Measurements from ENCODE around the gene SEC22C. TPM values are rescaled to one million over a fixed set of nuclear protein-coding genes. Genes with fewer than 3 reads are reported as not detected.
"Not testable (repeated sequence)": the region's sequence is repeated elsewhere in the genome, so short reads cannot be mapped to it uniquely, and the experiment has no call there.

Gene SEC22C
- total RNA-seq, 2 donors from 2014 or later, result 17.1 to 17.5 TPM

DNA sequence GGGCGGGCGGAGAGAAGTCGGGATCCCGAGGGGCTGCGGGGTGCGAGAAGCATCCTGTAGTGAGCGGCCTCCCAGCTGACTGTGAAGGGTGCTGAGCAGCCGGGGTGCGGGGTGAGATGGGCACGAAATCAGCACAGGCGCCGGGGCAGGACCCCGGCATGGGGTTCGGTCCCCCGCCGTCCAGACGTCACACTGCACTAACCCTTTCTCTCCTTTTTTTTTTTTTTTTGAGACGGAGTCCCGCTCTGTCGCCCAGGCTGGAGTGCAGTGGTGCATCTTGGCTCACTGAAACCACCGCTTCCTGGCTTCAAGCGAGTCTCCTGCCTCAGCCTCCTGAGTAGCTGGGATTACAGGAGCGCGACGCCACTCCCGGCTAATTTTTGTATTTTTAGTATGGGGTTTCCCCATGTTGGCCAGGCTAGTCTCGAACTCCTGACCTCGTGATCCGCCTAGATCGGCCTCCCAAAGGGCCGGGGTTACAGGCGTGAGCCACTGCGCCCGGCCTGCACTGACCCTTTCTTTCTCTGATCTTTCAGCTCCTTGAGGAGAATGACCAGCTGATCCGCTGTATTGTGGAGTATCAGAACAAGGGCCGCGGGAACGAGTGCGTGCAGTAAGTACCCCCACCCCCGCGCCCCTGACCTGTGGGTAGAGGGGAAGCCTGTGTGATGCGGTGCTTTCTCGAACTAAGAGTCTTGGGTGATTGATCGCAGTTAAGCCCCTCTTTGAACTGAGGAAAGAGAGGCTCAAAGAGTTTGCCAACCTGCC is 9.4 kb upstream of the SEC22C start:
- H3K9ac ChIP-seq (ENCODE audit: low read depth in 2 of 2, low read length in 2 of 2), result peak overlapping the region; percentile 70 to 73
- DNase-seq, result no peak
- peak overlapping the region; percentile 75 for H3K27ac ChIP-seq
- H3K27me3 ChIP-seq, result no peaks in the 10 kb centered on the region
- H3K9me3 ChIP-seq, result no peaks in the 10 kb centered on the region
- no peaks in the 10 kb centered on the region for H3K36me3 ChIP-seq
- TF ChIP-seq, protein P1, sequence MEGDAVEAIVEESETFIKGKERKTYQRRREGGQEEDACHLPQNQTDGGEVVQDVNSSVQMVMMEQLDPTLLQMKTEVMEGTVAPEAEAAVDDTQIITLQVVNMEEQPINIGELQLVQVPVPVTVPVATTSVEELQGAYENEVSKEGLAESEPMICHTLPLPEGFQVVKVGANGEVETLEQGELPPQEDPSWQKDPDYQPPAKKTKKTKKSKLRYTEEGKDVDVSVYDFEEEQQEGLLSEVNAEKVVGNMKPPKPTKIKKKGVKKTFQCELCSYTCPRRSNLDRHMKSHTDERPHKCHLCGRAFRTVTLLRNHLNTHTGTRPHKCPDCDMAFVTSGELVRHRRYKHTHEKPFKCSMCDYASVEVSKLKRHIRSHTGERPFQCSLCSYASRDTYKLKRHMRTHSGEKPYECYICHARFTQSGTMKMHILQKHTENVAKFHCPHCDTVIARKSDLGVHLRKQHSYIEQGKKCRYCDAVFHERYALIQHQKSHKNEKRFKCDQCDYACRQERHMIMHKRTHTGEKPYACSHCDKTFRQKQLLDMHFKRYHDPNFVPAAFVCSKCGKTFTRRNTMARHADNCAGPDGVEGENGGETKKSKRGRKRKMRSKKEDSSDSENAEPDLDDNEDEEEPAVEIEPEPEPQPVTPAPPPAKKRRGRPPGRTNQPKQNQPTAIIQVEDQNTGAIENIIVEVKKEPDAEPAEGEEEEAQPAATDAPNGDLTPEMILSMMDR (IDR thresholded peaks at IDR 0.05), result no peak
- H3K4me1 ChIP-seq, result peaks cover 5% of the 10 kb centered on the region
- intact Hi-C loops (cut with DNase I), result no loop called here
- H3K4me3 ChIP-seq, result peak overlapping the region; percentile 75

DNA sequence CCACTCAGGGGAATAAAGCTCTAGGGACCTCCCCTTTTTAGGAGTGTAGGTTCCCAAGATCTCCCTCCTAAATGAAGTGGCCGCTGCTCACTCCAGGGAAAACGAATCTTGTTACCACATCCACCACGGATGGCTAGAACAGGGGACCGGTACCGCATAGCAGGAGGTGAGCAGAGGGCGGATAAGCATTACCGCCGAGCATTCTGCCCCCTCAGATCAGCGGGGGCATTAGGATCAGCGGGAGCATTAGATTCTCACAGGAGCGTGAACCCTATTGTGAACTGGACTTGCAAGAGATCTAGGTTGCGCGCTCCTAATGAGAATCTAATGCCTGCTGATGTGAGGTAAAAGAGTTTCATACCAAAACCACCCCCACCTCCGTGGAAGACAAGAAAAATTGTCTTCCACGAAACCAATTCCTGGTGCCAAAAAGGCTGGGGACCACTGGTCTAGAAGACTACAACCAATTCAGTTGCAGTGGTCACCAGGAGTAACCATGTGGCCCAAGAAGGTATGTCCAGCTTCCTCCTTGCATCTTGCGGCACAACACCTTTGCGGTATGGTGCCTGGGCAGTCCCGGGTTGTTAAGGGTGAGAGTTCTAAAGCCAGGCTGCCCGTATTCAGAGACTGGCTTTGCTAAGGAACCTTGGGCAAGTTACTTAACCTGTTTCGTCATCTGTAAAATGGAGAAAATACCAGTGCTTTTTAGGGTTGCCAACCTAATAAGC is 7.8 kb upstream of the SEC22C start:
- no peaks in the 10 kb centered on the region for H3K36me3 ChIP-seq
- peaks cover 5% of the 10 kb centered on the region for H3K4me1 ChIP-seq
- H3K27me3 ChIP-seq, result no peaks in the 10 kb centered on the region
- no peaks in the 10 kb centered on the region for H3K9me3 ChIP-seq
- no peak for DNase-seq
- intact Hi-C loops (cut with DNase I), result loop anchor here (10.0 kb wide), 2 partner anchors 155 to 295 kb away; no protein-coding TSS in a partner anchor
- H3K4me3 ChIP-seq, result peak overlapping the region; percentile 75
- H3K27ac ChIP-seq, result no peak overlapping the region
- H3K9ac ChIP-seq (ENCODE audit: low read depth in 2 of 2, low read length in 2 of 2), result peak overlapping the region; percentile 57 to 78
- TF ChIP-seq, protein P1 (IDR thresholded peaks at IDR 0.05), result no peak

DNA sequence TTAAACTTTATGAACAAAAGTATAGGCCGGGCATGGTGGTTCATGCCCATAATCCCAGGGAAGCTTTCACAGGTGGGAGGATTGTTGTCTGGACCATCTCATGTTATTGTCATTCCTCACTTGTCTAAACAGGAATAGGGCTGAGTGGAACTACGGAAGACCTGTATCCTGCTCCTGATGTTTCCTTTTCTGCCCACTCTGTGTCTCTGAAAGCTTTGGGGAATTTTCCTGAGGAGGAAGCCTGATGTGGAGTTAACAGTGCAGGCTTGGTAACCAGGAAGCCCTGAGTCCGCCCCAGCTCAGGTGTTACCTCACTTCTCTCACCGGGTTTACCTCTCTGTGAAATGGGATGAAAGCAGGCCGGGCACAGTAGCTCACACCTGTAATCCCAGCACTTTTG is 6.9 kb upstream of the SEC22C start:
- Histone ChIP-seq H3K27ac (no peak overlapping the region), H3K36me3 (no peaks in the 10 kb centered on the region), H3K9ac (ENCODE audit: low read depth in 2 of 2, low read length in 2 of 2) (no peak overlapping the region), H3K9me3 (no peaks in the 10 kb centered on the region), H3K4me3 (no peak overlapping the region), H3K4me1 (peaks cover 5% of the 10 kb centered on the region), H3K27me3 (no peaks in the 10 kb centered on the region)
- DNase-seq, result no peak
- TF ChIP-seq, protein P1 (IDR thresholded peaks at IDR 0.05), result no peak
- intact Hi-C loops (cut with DNase I), result loop anchor here (10.0 kb wide), 2 partner anchors 156 to 296 kb away; no protein-coding TSS in a partner anchor

DNA sequence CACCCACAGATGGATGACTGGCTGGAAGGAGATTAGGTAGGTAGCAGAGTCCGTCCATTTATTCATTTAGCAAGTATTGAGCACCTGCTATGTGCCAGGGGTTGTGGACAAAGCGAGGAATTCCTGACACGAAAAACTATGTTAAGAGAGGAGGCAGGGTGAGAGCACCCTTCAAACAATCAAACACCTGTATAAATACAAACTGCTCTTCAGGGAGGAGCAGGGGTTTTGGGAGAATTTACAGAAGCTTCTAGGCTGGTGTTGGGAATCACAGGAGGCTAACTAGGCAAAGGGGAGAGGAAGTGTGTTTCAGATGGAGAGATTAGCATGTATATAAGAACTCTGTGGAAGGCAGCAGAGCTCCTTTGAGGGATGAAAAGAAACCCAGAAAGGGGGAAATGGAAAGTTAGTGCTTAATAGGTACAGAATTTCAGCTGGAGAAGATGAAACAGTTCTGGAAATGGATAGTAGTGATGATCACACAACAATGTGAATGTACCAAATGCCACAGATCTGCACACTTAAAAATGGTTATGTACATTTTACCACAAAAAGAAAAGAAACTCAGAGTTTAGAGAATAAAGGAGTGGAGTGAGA is 805 bp upstream of the SEC22C start:
- TF ChIP-seq, protein P1 (IDR thresholded peaks at IDR 0.05), result no peak
- no peak for DNase-seq

DNA sequence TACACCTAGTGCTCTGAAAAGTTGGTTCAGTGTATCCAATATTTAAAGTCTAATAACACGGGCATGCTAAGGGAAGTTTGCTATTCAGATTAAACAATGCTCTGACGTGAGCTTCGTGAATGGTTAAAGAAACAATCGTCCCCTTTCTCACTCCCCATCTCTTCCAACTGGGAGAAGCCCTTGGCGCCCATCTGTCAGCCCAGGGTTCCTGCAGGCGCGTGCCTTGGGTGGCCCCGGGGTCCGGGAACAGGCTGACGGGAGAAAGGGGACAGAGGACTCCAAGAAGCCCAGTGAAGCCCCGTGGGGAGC is 413 bp downstream of the SEC22C start:
- Histone ChIP-seq H3K36me3 (no peaks in the 10 kb centered on the region), H3K4me3 (peak overlapping the region; percentile 81), H3K27me3 (no peaks in the 10 kb centered on the region), H3K9ac (ENCODE audit: low read depth in 2 of 2, low read length in 2 of 2) (peak overlapping the region; percentile 77 to 78), H3K9me3 (no peaks in the 10 kb centered on the region), H3K27ac (peak overlapping the region; percentile 81), H3K4me1 (peaks cover 4% of the 10 kb centered on the region)
- intact Hi-C loops (cut with DNase I), result loop anchor here (10.0 kb wide), 2 partner anchors 163 to 303 kb away; no protein-coding TSS in a partner anchor
- TF ChIP-seq, protein P1 (IDR thresholded peaks at IDR 0.05), result no peak
- DNase-seq, result no peak

More for the DNA sequence above, 805 bp upstream of the SEC22C start:
- H3K4me1 ChIP-seq, result peaks cover 4% of the 10 kb centered on the region
- no peaks in the 10 kb centered on the region for H3K27me3 ChIP-seq
- H3K27ac ChIP-seq, result peak overlapping the region; percentile 81
- intact Hi-C loops (cut with DNase I), result loop anchor here (10.0 kb wide), 2 partner anchors 162 to 302 kb away; no protein-coding TSS in a partner anchor
- H3K4me3 ChIP-seq, result peak overlapping the region; percentile 81
- H3K36me3 ChIP-seq, result no peaks in the 10 kb centered on the region
- peak overlapping the region; percentile 77 to 78 for H3K9ac ChIP-seq (ENCODE audit: low read depth in 2 of 2, low read length in 2 of 2)
- no peaks in the 10 kb centered on the region for H3K9me3 ChIP-seq

DNA sequence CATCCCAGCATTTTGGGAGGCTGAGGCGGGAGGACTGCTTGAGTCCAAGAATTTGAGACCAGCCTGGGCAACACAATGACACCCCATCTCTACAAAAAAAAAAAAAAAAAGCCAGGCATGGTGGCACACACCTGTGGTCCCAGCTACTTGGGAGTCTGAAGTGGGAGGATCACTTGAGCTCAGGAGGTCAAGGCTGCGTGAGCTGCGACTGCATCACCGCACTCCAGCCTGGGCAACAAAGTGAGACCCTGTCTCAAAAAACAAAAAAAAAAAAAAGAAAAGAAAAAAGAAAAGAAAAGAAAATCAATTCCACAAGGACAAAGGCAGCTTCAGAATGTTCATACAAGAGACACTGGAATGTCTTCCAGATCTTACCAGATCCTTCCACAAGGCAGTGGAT is 2.4 kb downstream of the SEC22C start:
- H3K4me1 ChIP-seq; intact Hi-C loops (cut with DNase I); H3K9me3 ChIP-seq; H3K36me3 ChIP-seq; H3K27me3 ChIP-seq; DNase-seq; H3K4me3 ChIP-seq; H3K27ac ChIP-seq; H3K9ac ChIP-seq (ENCODE audit: low read depth in 2 of 2, low read length in 2 of 2): not testable (repeated sequence)
